Measurements from ENCODE around the gene RAB27B. TPM values are rescaled to one million over a fixed set of nuclear protein-coding genes. Genes with fewer than 3 reads are reported as not detected.
"Not testable (repeated sequence)": the region's sequence is repeated elsewhere in the genome, so short reads cannot be mapped to it uniquely, and the experiment has no call there.

RAB27B gene
- total RNA-seq, result 1.0 TPM

- DNase-seq (ENCODE audit: low spot score), result peak; percentile 65
- peak; percentile 89 for ATAC-seq
Measured at GRCh38 chr18:54828281-54828881, at the start of gene RAB27B. Gene RAB27B (plus strand): TSS chr18:54828477. CDS start chr18:54877586, 49,109 bp downstream.

- ATAC-seq, result no peak
- no peak for DNase-seq (ENCODE audit: low spot score)
Measured at GRCh38 chr18:54780285-54780861, 47.9 kb upstream of the RAB27B start.

GRCh38 chr18:54780970-54781369 is 47.3 kb upstream of the RAB27B start:
- DNase-seq (ENCODE audit: low spot score), result no peak
- ATAC-seq, result no peak

- no peak for ATAC-seq
- DNase-seq (ENCODE audit: low spot score), result no peak
Measured at GRCh38 chr18:54783139-54783538, 45.1 kb upstream of the RAB27B start.

- ATAC-seq, result no peak
- DNase-seq (ENCODE audit: low spot score), result no peak
Measured at GRCh38 chr18:54786206-54786605, 42.1 kb upstream of the RAB27B start.

- ATAC-seq, result no peak
- DNase-seq (ENCODE audit: low spot score), result no peak
Measured at GRCh38 chr18:54787121-54787520, 41.2 kb upstream of the RAB27B start.

GRCh38 chr18:54787616-54788015 is 40.7 kb upstream of the RAB27B start:
- ATAC-seq (no peak), DNase-seq (ENCODE audit: low spot score) (no peak)

GRCh38 chr18:54790109-54790508 is 38.2 kb upstream of the RAB27B start:
- DNase-seq (ENCODE audit: low spot score) (no peak), ATAC-seq (no peak)

GRCh38 chr18:54791657-54792056 is 36.6 kb upstream of the RAB27B start:
- ATAC-seq (no peak), DNase-seq (ENCODE audit: low spot score) (no peak)

GRCh38 chr18:54792079-54792478 is 36.2 kb upstream of the RAB27B start:
- no peak for DNase-seq (ENCODE audit: low spot score)

GRCh38 chr18:54794823-54795222 is 33.5 kb upstream of the RAB27B start:
- ATAC-seq (no peak), DNase-seq (ENCODE audit: low spot score) (no peak)

More at GRCh38 chr18:54792079-54792478, 36.2 kb upstream of the RAB27B start:
- ATAC-seq, result no peak

GRCh38 chr18:54798186-54798585 is 30.1 kb upstream of the RAB27B start:
- ATAC-seq, result no peak

GRCh38 chr18:54801374-54801773 is 26.9 kb upstream of the RAB27B start:
- ATAC-seq, result peak; percentile 91

More at GRCh38 chr18:54798186-54798585, 30.1 kb upstream of the RAB27B start:
- DNase-seq (ENCODE audit: low spot score), result no peak

GRCh38 chr18:54802178-54802577 is 26.1 kb upstream of the RAB27B start:
- ATAC-seq, result peak; percentile 46
- no peak for DNase-seq (ENCODE audit: low spot score)

More at GRCh38 chr18:54801374-54801773, 26.9 kb upstream of the RAB27B start:
- DNase-seq (ENCODE audit: low spot score), result peak; percentile 81

GRCh38 chr18:54802686-54803395 is 25.4 kb upstream of the RAB27B start:
- ATAC-seq (no peak), DNase-seq (ENCODE audit: low spot score) (no peak)

GRCh38 chr18:54805571-54806334 is 22.5 kb upstream of the RAB27B start:
- peak; percentile 54 for ATAC-seq
- DNase-seq (ENCODE audit: low spot score), result no peak

GRCh38 chr18:54806526-54806925 is 21.8 kb upstream of the RAB27B start:
- no peak for DNase-seq (ENCODE audit: low spot score)
- ATAC-seq, result no peak

GRCh38 chr18:54807303-54807702 is 21.0 kb upstream of the RAB27B start:
- ATAC-seq, result no peak
- no peak for DNase-seq (ENCODE audit: low spot score)

- not testable (repeated sequence) for ATAC-seq; DNase-seq (ENCODE audit: low spot score)
Measured at GRCh38 chr18:54810662-54811061, 17.6 kb upstream of the RAB27B start.

GRCh38 chr18:54812885-54813284 is 15.4 kb upstream of the RAB27B start:
- no peak for DNase-seq (ENCODE audit: low spot score)
- no peak for ATAC-seq

- DNase-seq (ENCODE audit: low spot score) (no peak), ATAC-seq (no peak)
Measured at GRCh38 chr18:54813305-54813704, 15.0 kb upstream of the RAB27B start.
